HepG2 (cell line): ENCODE results near the gene FYTTD1. TPM values are rescaled to one million over a fixed set of nuclear protein-coding genes. Genes with fewer than 3 reads are reported as not detected.

ENCODE experiments used
- CBX2 ChIP-seq, 2 experiments: fragments of 200-600 bp in 1 of 2; sonication (generic); formaldehyde crosslinking in 1 of 2; IDR thresholded peaks; 2 replicates each; pipeline versions ENCODE4 v1.7.0 to v1.8.1; 2018 to 2022; ENCODE audit warnings: low read depth in 2 of 2, low read length in 1 of 2, mild to moderate bottlenecking in 1 of 2, missing genetic modification reagents in 1 of 2
- EEA1 ChIP-seq: sonication (generic); formaldehyde crosslinking; IDR thresholded peaks from 2 replicates; pipeline ENCODE4 v1.5.1; 2020; ENCODE audit warnings: mild to moderate bottlenecking, missing genetic modification reagents, borderline replicate concordance
- HCFC1 ChIP-seq: fragments of 150-350 bp; IDR thresholded peaks from 2 replicates; pipeline ENCODE4 v1.6.1; 2014; ENCODE audit warnings: low read depth, low read length
- LCORL ChIP-seq, 2 experiments: fragments of 450-650 bp in 1 of 2; sonication (generic) in 1 of 2; formaldehyde crosslinking in 1 of 2; IDR thresholded peaks; 2 replicates each; pipeline versions ENCODE4 v1.5.0 to v1.6.1; 2017 to 2020; ENCODE audit warnings: antibody characterized with exemption in 1 of 2, missing genetic modification reagents in 1 of 2
- RBM39 ChIP-seq: fragments of 200-400 bp; formaldehyde crosslinking; IDR thresholded peaks from one replicate; pipeline ENCODE4 v1.6.1; 2018; ENCODE audit warnings: antibody characterized with exemption, mild to moderate bottlenecking, low read depth, low read length; ENCODE audit not compliant: poor library complexity, severe bottlenecking
- REPIN1 ChIP-seq: sonication (generic); formaldehyde crosslinking; IDR thresholded peaks from 2 replicates; pipeline ENCODE4 v1.8.0; 2022; ENCODE audit warnings: missing genetic modification reagents, low read depth, mild to moderate bottlenecking, borderline replicate concordance
- SRF ChIP-seq: IDR thresholded peaks from 2 replicates; pipeline ENCODE4 v1.6.1; 2011; ENCODE audit warnings: mild to moderate bottlenecking, low read depth, low read length, moderate library complexity
- SSRP1 ChIP-seq: IDR thresholded peaks from 2 replicates; pipeline ENCODE4 v1.6.1; 2016; ENCODE audit warnings: control low read depth
- TBX2 ChIP-seq: sonication (generic); formaldehyde crosslinking; IDR thresholded peaks from 2 replicates; pipeline ENCODE4 v1.5.0; 2020; ENCODE audit warnings: missing genetic modification reagents, mild to moderate bottlenecking, borderline replicate concordance
- ZBTB3 ChIP-seq: sonication (generic); formaldehyde crosslinking; IDR thresholded peaks from 2 replicates; pipeline ENCODE4 v1.4.0; 2020; ENCODE audit warnings: low read depth, mild to moderate bottlenecking, moderate library complexity, missing genetic modification reagents, borderline replicate concordance
- ZNF143 ChIP-seq: sonication (generic); formaldehyde crosslinking; IDR thresholded peaks from 2 replicates; pipeline ENCODE4 v1.4.0; 2020; ENCODE audit warnings: missing genetic modification reagents
- ZNF326 ChIP-seq: sonication (generic); formaldehyde crosslinking; IDR thresholded peaks from 2 replicates; pipeline ENCODE4 v1.4.0; 2020; ENCODE audit warnings: missing genetic modification reagents, borderline replicate concordance
- ZNF605 ChIP-seq: sonication (generic); formaldehyde crosslinking; IDR thresholded peaks from 2 replicates; pipeline ENCODE4 v1.8.0; 2022; ENCODE audit warnings: mild to moderate bottlenecking, missing genetic modification reagents
- ZNF607 ChIP-seq: sonication (generic); formaldehyde crosslinking; IDR thresholded peaks from 2 replicates; pipeline ENCODE4 v1.5.1; 2020; ENCODE audit warnings: missing genetic modification reagents, mild to moderate bottlenecking, borderline replicate concordance
- polyA plus RNA-seq, 8 experiments: library from polyadenylated mRNA; depleted of rRNA in 3 of 8; stranded (reverse) in 7 of 8; unstranded in 1 of 8; fragments of >200 nt; fragmentation: Illumina TruSeq in 4 of 8; extraction: Trizol in 4 of 8; gene quantifications; 2 replicates each; pipeline versions ENCODE4 v1.2.1 to v1.2.3, GENCODE V29; 2011 to 2016; ENCODE audit warnings: low read depth in 4 of 8, missing spikeins in 1 of 8, mixed read lengths in 1 of 8; ENCODE audit not compliant: insufficient read depth in 1 of 8
- total RNA-seq, 5 experiments: library from RNA; depleted of rRNA; stranded (reverse); fragments of >200 nt; fragmentation: Illumina TruSeq; extraction: Trizol; gene quantifications; 2 replicates each; pipeline ENCODE4 v1.2.3, GENCODE V29; 2016; ENCODE audit warnings: low read depth in 1 of 5
- TF ChIP-seq, protein P1 (sequence below): sonication (generic); formaldehyde crosslinking; IDR thresholded peaks from 2 replicates; pipeline ENCODE4 v1.4.0; 2020; ENCODE audit warnings: missing genetic modification reagents
- TF ChIP-seq, protein P2 (sequence below): sonication (generic); formaldehyde crosslinking; IDR thresholded peaks from 2 replicates; pipeline ENCODE4 v1.4.0; 2020; ENCODE audit warnings: missing genetic modification reagents, borderline replicate concordance
- TF ChIP-seq, protein P3 (sequence below): sonication (generic); formaldehyde crosslinking; IDR thresholded peaks from 2 replicates; pipeline ENCODE4 v1.4.0; 2020; ENCODE audit warnings: missing genetic modification reagents

Gene FYTTD1
- total and polyA plus RNA-seq, 2 of the 13 experiments (the other 11 are each of a cell fraction or from before 2014, with no cell fraction given): 6.5 to 28.8 TPM

DNA sequence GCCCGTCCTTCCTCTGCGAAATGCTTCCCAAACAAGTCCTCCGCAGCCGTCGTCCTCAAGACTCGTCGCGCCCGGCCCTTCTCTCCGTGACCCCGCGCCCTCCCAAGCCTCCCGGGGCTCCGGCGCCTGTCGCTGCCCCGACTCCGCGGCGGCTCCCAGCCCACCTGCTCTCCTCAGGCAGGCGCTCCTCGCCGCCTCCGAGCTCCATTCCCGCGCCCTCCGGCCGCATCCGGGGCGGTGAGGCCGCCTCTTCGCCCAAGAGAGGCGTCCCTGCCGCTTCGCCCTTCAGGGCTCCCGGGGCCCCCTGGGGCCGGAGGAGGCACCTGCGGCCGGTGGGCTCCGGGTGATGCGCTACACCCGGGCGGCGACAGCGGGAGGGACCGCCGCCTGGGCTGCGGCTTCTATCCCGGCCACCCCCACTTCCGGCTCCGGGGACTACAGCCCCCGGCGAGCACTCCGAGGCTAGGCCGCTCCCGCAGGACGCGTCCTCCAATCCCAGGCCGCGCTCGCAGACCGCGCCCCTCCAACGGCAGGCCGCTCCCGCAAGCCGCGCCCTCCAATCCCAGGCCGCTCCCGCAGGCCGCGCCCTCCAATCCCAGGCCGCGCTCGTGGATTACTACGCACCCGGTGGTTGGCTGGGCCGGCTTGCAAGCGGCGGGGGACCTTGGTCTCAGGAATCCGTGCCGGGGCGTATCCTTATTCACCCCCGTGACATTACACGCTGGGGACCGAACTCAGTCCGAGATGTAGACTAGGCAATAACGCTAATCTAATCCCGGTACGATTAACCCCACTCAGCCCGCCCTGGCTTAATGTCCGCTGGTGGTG, 13.0 kb upstream of the FYTTD1 start, which contains the start of gene RUBCN (continued):
- TF ChIP-seq, protein P1, sequence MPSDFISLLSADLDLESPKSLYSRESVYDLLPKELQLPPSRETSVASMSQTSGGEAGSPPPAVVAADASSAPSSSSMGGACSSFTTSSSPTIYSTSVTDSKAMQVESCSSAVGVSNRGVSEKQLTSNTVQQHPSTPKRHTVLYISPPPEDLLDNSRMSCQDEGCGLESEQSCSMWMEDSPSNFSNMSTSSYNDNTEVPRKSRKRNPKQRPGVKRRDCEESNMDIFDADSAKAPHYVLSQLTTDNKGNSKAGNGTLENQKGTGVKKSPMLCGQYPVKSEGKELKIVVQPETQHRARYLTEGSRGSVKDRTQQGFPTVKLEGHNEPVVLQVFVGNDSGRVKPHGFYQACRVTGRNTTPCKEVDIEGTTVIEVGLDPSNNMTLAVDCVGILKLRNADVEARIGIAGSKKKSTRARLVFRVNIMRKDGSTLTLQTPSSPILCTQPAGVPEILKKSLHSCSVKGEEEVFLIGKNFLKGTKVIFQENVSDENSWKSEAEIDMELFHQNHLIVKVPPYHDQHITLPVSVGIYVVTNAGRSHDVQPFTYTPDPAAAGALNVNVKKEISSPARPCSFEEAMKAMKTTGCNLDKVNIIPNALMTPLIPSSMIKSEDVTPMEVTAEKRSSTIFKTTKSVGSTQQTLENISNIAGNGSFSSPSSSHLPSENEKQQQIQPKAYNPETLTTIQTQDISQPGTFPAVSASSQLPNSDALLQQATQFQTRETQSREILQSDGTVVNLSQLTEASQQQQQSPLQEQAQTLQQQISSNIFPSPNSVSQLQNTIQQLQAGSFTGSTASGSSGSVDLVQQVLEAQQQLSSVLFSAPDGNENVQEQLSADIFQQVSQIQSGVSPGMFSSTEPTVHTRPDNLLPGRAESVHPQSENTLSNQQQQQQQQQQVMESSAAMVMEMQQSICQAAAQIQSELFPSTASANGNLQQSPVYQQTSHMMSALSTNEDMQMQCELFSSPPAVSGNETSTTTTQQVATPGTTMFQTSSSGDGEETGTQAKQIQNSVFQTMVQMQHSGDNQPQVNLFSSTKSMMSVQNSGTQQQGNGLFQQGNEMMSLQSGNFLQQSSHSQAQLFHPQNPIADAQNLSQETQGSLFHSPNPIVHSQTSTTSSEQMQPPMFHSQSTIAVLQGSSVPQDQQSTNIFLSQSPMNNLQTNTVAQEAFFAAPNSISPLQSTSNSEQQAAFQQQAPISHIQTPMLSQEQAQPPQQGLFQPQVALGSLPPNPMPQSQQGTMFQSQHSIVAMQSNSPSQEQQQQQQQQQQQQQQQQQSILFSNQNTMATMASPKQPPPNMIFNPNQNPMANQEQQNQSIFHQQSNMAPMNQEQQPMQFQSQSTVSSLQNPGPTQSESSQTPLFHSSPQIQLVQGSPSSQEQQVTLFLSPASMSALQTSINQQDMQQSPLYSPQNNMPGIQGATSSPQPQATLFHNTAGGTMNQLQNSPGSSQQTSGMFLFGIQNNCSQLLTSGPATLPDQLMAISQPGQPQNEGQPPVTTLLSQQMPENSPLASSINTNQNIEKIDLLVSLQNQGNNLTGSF: no peak
- TF ChIP-seq ZNF605 (no peak; the same call in none of the 2 replicates), ZBTB3 (CRISPR knock-in tag) (no peak), EEA1 (CRISPR knock-in tag) (0 out of 2 replicates have a peak, but pooled peaks have one; percentile 28), REPIN1 (peak; percentile 34; the same call in 1 of the 2 replicates), RBM39 (no peak), SSRP1 (no peak), HCFC1 (peak; percentile 71; the same call in 1 of the 2 replicates), CBX2 (IDR thresholded peaks at IDR 0.05; ENCODE audit: low read depth, low read length) (no peak), CBX2 (CRISPR knock-in tag; IDR thresholded peaks at IDR 0.05; ENCODE audit: low read depth) (no peak), ZNF143 (CRISPR knock-in tag) (peak; percentile 94), SRF (no peak), LCORL (IDR thresholded peaks at IDR 0.05) (no peak), LCORL (CRISPR knock-in tag; IDR thresholded peaks at IDR 0.05) (no peak; the same call in none of the 2 replicates), ZNF607 (peak; percentile 43; the same call in 1 of the 2 replicates), ZNF326 (no peak), TBX2 (CRISPR knock-in tag) (peak; percentile 64)
- TF ChIP-seq, protein P2, sequence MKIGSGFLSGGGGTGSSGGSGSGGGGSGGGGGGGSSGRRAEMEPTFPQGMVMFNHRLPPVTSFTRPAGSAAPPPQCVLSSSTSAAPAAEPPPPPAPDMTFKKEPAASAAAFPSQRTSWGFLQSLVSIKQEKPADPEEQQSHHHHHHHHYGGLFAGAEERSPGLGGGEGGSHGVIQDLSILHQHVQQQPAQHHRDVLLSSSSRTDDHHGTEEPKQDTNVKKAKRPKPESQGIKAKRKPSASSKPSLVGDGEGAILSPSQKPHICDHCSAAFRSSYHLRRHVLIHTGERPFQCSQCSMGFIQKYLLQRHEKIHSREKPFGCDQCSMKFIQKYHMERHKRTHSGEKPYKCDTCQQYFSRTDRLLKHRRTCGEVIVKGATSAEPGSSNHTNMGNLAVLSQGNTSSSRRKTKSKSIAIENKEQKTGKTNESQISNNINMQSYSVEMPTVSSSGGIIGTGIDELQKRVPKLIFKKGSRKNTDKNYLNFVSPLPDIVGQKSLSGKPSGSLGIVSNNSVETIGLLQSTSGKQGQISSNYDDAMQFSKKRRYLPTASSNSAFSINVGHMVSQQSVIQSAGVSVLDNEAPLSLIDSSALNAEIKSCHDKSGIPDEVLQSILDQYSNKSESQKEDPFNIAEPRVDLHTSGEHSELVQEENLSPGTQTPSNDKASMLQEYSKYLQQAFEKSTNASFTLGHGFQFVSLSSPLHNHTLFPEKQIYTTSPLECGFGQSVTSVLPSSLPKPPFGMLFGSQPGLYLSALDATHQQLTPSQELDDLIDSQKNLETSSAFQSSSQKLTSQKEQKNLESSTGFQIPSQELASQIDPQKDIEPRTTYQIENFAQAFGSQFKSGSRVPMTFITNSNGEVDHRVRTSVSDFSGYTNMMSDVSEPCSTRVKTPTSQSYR (CRISPR knock-in tag): peak; percentile 8; the same call in 1 of the 2 replicates
- TF ChIP-seq, protein P3, sequence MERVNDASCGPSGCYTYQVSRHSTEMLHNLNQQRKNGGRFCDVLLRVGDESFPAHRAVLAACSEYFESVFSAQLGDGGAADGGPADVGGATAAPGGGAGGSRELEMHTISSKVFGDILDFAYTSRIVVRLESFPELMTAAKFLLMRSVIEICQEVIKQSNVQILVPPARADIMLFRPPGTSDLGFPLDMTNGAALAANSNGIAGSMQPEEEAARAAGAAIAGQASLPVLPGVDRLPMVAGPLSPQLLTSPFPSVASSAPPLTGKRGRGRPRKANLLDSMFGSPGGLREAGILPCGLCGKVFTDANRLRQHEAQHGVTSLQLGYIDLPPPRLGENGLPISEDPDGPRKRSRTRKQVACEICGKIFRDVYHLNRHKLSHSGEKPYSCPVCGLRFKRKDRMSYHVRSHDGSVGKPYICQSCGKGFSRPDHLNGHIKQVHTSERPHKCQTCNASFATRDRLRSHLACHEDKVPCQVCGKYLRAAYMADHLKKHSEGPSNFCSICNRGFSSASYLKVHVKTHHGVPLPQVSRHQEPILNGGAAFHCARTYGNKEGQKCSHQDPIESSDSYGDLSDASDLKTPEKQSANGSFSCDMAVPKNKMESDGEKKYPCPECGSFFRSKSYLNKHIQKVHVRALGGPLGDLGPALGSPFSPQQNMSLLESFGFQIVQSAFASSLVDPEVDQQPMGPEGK (CRISPR knock-in tag): peak; percentile 42
